GM12878 (cell line): Measurements from ENCODE around the gene TMEM45A. TPM values are rescaled to one million over a fixed set of nuclear protein-coding genes. Genes with fewer than 3 reads are reported as not detected.

Experiments used
- ATAC-seq: fragments of 200-7000 bp; cut with Tn5 transposase; 3 replicates; pipeline ENCODE4 v1.9.1; 2020; ENCODE audit warnings: mild to moderate bottlenecking, moderate library complexity
- BruUV-seq: library from RNA; stranded (reverse); fragments of 400-500 nt; replicated peaks from 2 replicates; lab custom pipeline; 2021; lab: Mats Ljungman, UMichigan
- CTCF ChIA-PET: fragments of 300-600 bp; sonication (Branson Sonifier 250); formaldehyde crosslinking; extraction: SDS; loops from one replicate; lab custom pipeline; 2021; ENCODE audit warnings: inconsistent platforms; lab: Yijun Ruan, JAX
- POLR2A ChIA-PET: fragments of 350-600 bp; formaldehyde crosslinking; extraction: SDS; loops from one replicate; lab custom pipeline; 2021; ENCODE audit warnings: inconsistent platforms; lab: Charles Lee
- RAD21 ChIA-PET: fragments of 300-600 bp; sonication (Branson Sonifier 250); formaldehyde crosslinking; loops from one replicate; lab custom pipeline; 2023; ENCODE audit warnings: antibody characterized with exemption; ENCODE audit not compliant: unreplicated experiment; lab: Charles Lee
- SMC1A ChIA-PET: fragments of 300-600 bp; sonication (Branson Sonifier 250); formaldehyde crosslinking; loops from one replicate; lab custom pipeline; 2023; ENCODE audit not compliant: unreplicated experiment, uncharacterized antibody; lab: Charles Lee
- DNase-seq: peaks from one replicate; pipeline ENCODE4 v3.0.0-alpha.2; 2011; ENCODE audit warnings: low read depth, low spot score
- FAIRE-seq: peaks from 3 replicates; lab custom pipeline; 2011; peaks lifted over from hg19 to GRCh38; lab: Jason Lieb, UNC
- H2AFZ ChIP-seq: 2 replicates; pipeline ENCODE4 v1.6.0; 2011; ENCODE audit warnings: low read depth, low read length, control low read depth; ENCODE audit not compliant: control insufficient read depth
- H3K27ac ChIP-seq: 2 replicates; pipeline ENCODE4 v1.5.1; 2011; ENCODE audit warnings: control low read depth; ENCODE audit not compliant: control insufficient read depth, insufficient read depth
- H3K27me3 ChIP-seq, 2 experiments: replicated peaks in 1 of 2; 2 replicates each; pipeline versions ENCODE4 v1.6.0 to v1.6.1; 2011; ENCODE audit warnings: low read length in 1 of 2; ENCODE audit not compliant: control insufficient read depth in 2 of 2, insufficient read depth in 2 of 2
- H3K36me3 ChIP-seq, 2 experiments: 2 replicates each; pipeline ENCODE4 v1.5.1; 2011; ENCODE audit warnings: low read length in 1 of 2; ENCODE audit not compliant: control insufficient read depth in 2 of 2, insufficient read depth in 2 of 2
- H3K4me1 ChIP-seq: 2 replicates; pipeline ENCODE4 v1.6.1; 2011; ENCODE audit warnings: mild to moderate bottlenecking, low read length, moderate library complexity, mixed read lengths; ENCODE audit not compliant: control insufficient read depth, insufficient read depth
- H3K4me2 ChIP-seq: 2 replicates; pipeline ENCODE4 v1.6.0; 2011; ENCODE audit warnings: control low read depth; ENCODE audit not compliant: control insufficient read depth, insufficient read depth
- H3K4me3 ChIP-seq: fragments of 200-600 bp; sonication (generic); 2 replicates; pipeline ENCODE4 v1.5.1; 2016
- H3K79me2 ChIP-seq: 2 replicates; pipeline ENCODE4 v1.6.0; 2011; ENCODE audit warnings: low read length; ENCODE audit not compliant: control insufficient read depth, insufficient read depth
- H3K9ac ChIP-seq: 2 replicates; pipeline ENCODE4 v1.8.0; 2011; ENCODE audit warnings: low read length, control low read depth, mixed read lengths; ENCODE audit not compliant: control insufficient read depth, insufficient read depth
- H3K9me3 ChIP-seq: replicated peaks from 3 replicates; pipeline ENCODE4 v1.5.1; 2011; ENCODE audit warnings: mild to moderate bottlenecking, low read length; ENCODE audit not compliant: control insufficient read depth, insufficient read depth
- H4K20me1 ChIP-seq: 2 replicates; pipeline ENCODE4 v1.6.0; 2011; ENCODE audit not compliant: control insufficient read depth, insufficient read depth
- BACH1 ChIP-seq: fragments of 450-650 bp; IDR thresholded peaks from 2 replicates; pipeline ENCODE4 v1.6.1; 2017; ENCODE audit warnings: mild to moderate bottlenecking, borderline replicate concordance
- CHD2 ChIP-seq: IDR thresholded peaks from 2 replicates; pipeline ENCODE4 v1.6.1; 2011; ENCODE audit warnings: low read depth, low read length, improper control_type of control experiment, borderline replicate concordance
- CTCF ChIP-seq, 3 experiments: IDR thresholded peaks in 2 of 3; conservative IDR thresholded peaks in 1 of 3; 2 replicates each; pipeline ENCODE4 v1.5.1; 2011; ENCODE audit warnings: low read depth in 3 of 3, low read length in 3 of 3, mild to moderate bottlenecking in 3 of 3, control low read depth in 2 of 3, moderate library complexity in 2 of 3, inconsistent platforms in 1 of 3, mixed read lengths in 1 of 3; ENCODE audit not compliant: control insufficient read depth in 2 of 3, insufficient read depth in 1 of 3; ENCODE audit errors: extremely low read depth in 1 of 3
- EZH2 ChIP-seq: IDR thresholded peaks from 2 replicates; pipeline ENCODE4 v1.6.1; 2012; ENCODE audit warnings: low read depth, mild to moderate bottlenecking, control low read depth, inconsistent platforms, low read length, borderline replicate concordance; ENCODE audit not compliant: control insufficient read depth
- HSF1 ChIP-seq: fragments of 150-350 bp; IDR thresholded peaks from 2 replicates; pipeline ENCODE4 v1.6.1; 2014; ENCODE audit warnings: mild to moderate bottlenecking, low read depth, low read length
- IKZF1 ChIP-seq: fragments of 450-650 bp; conservative IDR thresholded peaks from 2 replicates; pipeline ENCODE4 v1.6.1; 2017; ENCODE audit warnings: antibody characterized with exemption, mild to moderate bottlenecking
- JUND ChIP-seq: IDR thresholded peaks from 2 replicates; pipeline ENCODE4 v1.6.1; 2012; ENCODE audit warnings: low read depth, mild to moderate bottlenecking, low read length, improper control_type of control experiment, moderate library complexity
- MTA2 ChIP-seq: fragments of 450-650 bp; IDR thresholded peaks from 2 replicates; pipeline ENCODE4 v1.6.1; 2016; ENCODE audit warnings: low read depth, mild to moderate bottlenecking, moderate library complexity
- NFIC ChIP-seq: IDR thresholded peaks from 2 replicates; pipeline ENCODE4 v1.6.1; 2012; ENCODE audit warnings: low read depth, mild to moderate bottlenecking, inconsistent platforms, low read length, moderate library complexity
- RCOR1 ChIP-seq: conservative IDR thresholded peaks from 2 replicates; pipeline ENCODE4 v1.6.1; 2012; ENCODE audit warnings: low read depth, low read length, improper control_type of control experiment
- RUNX3 ChIP-seq: IDR thresholded peaks from 2 replicates; pipeline ENCODE4 v1.6.1; 2012; ENCODE audit warnings: low read length, inconsistent platforms
- SREBF1 ChIP-seq: IDR thresholded peaks from 2 replicates; pipeline ENCODE4 v1.6.1; 2012; ENCODE audit warnings: mild to moderate bottlenecking, low read length
- STAT1 ChIP-seq: fragments of 450-650 bp; conservative IDR thresholded peaks from 2 replicates; pipeline ENCODE4 v1.6.1; 2014; ENCODE audit warnings: antibody characterized with exemption, mild to moderate bottlenecking
- TAF1 ChIP-seq: IDR thresholded peaks from 2 replicates; pipeline ENCODE4 v1.6.1; 2011; ENCODE audit warnings: mild to moderate bottlenecking, low read depth, low read length, borderline replicate concordance
- TBL1XR1 ChIP-seq: IDR thresholded peaks from 2 replicates; pipeline ENCODE4 v1.6.1; 2012; ENCODE audit warnings: low read depth, low read length, improper control_type of control experiment
- TCF3 ChIP-seq: IDR thresholded peaks from 2 replicates; pipeline ENCODE4 v1.6.1; 2012; ENCODE audit warnings: low read depth, mild to moderate bottlenecking, low read length, borderline replicate concordance; ENCODE audit not compliant: insufficient read depth
- ZBED1 ChIP-seq: IDR thresholded peaks from 2 replicates; pipeline ENCODE4 v1.6.1; 2016; ENCODE audit warnings: borderline replicate concordance
- ZBTB40 ChIP-seq: fragments of 450-650 bp; IDR thresholded peaks from 2 replicates; pipeline ENCODE4 v1.6.1; 2016; ENCODE audit warnings: mild to moderate bottlenecking, moderate library complexity, borderline replicate concordance
- WGBS: methylation state at CpG from one replicate; pipeline ENCODE4 v1.1.6; 2016; ENCODE audit warnings: low lambda C conversion rate; ENCODE audit not compliant: insufficient replicate concordance, insufficient coverage; ENCODE audit errors: missing lambda C conversion rate; 5-methylcytosine and 5-hydroxymethylcytosine counted together
- in situ Hi-C: fragments of 300-500 bp; cut with MboI; formaldehyde crosslinking; loops from 9 replicates; pipeline ENCODE4 v1.14.3; 2018; ENCODE audit warnings: mixed read lengths
- intact Hi-C: fragments of 100-400 bp; cut with micrococcal nuclease; formaldehyde crosslinking; loops from one replicate; pipeline ENCODE4 v1.14.2; 2022; ENCODE audit not compliant: unreplicated experiment
- polyA plus RNA-seq, 11 experiments: library from polyadenylated mRNA; depleted of rRNA in 4 of 11; unstranded in 6 of 11; stranded (reverse) in 5 of 11; fragments of >200 nt; fragmentation: Nextera tagmentation in 4 of 11; fragmentation: Illumina TruSeq in 1 of 11; extraction: Ambion mirVana in 4 of 11; extraction: Trizol in 1 of 11; gene quantifications; 1 replicate in 1 of 11; 2 replicates in 10 of 11; pipeline versions ENCODE4 v1.2.1 to v1.2.3, GENCODE V29; 2011 to 2016; ENCODE audit warnings: inconsistent platforms in 2 of 11, missing spikeins in 2 of 11, low read depth in 1 of 11
- total RNA-seq, 4 experiments: library from RNA; depleted of rRNA in 3 of 4; stranded (reverse); fragments of >200 nt in 3 of 4; fragmentation: Illumina TruSeq in 1 of 4; extraction: Trizol in 1 of 4; gene quantifications; 2 replicates each; pipeline versions ENCODE4 v1.2.1 to v1.2.3, GENCODE V29; 2013 to 2021

Gene TMEM45A
- total and polyA plus RNA-seq, 10 of the 15 experiments (the other 5 are each of a cell fraction or from before 2014, with no cell fraction given): 0.34 to 5.3 (median 0.83) TPM

- ChIA-PET POLR2A (interaction anchor here (0.8 kb wide), 1 partner anchor 33 kb away, joined by 3 read pairs; no protein-coding TSS in a partner anchor), RAD21 (interaction anchor here (1.1 to 1.2 kb wide), 2 partner anchors 37 to 40 kb away, joined by 3 read pairs; no protein-coding TSS in a partner anchor), SMC1A (no interaction called here), CTCF (interaction anchor here (1.5 to 1.6 kb wide), 2 partner anchors 26 to 37 kb away, joined by 3 to 4 read pairs; no protein-coding TSS in a partner anchor)
- H3K4me1 ChIP-seq: peaks cover 15% of the 10 kb centered on the region
- no peaks in the 10 kb centered on the region for H3K79me2 ChIP-seq
- ATAC-seq: no peak
- in situ Hi-C loops: no loop called here
- no TSS peak for BruUV-seq
- H2AFZ ChIP-seq: no peak overlapping the region
- intact Hi-C loops: no loop called here
- no peaks in the 10 kb centered on the region for H3K27me3 ChIP-seq
- H3K4me2 ChIP-seq: no peak overlapping the region
- H3K36me3 ChIP-seq: no peaks in the 10 kb centered on the region
- 73% methylated on average over 8 of the region's 8 CpGs for WGBS
- no peak overlapping the region for H3K9ac ChIP-seq
- H3K27ac ChIP-seq: no peak overlapping the region
- DNase-seq: no peak
- no peaks in the 10 kb centered on the region for H4K20me1 ChIP-seq
- H3K4me3 ChIP-seq: no peak overlapping the region
- H3K9me3 ChIP-seq: peaks cover 3% of the 10 kb centered on the region; the same call in 2 of the 3 replicates
- FAIRE-seq: no peak
- TF ChIP-seq TCF3 (no peak), NFIC (no peak), BACH1 (no peak), RCOR1 (no peak), ZBTB40 (no peak), HSF1 (no peak), CHD2 (no peak), STAT1 (no peak), JUND (no peak), TBL1XR1 (no peak), IKZF1 (no peak), RUNX3 (no peak), CTCF (IDR thresholded peaks at IDR 0.05 in 2 of 3, conservative IDR thresholded peaks at IDR 0.05 in 1 of 3; ENCODE audit: control insufficient read depth in 2 of 3, extremely low read depth in 1 of 3, insufficient read depth in 1 of 3, low read depth in 3 of 3, low read length in 3 of 3) (no peak), SREBF1 (no peak), MTA2 (no peak), TAF1 (no peak), EZH2 (no peak), ZBED1 (no peak)
Measured at GRCh38 chr3:100500320-100500880, 8.0 kb downstream of the TMEM45A start.
